GM06990 (cell line): ENCODE data around the gene CYBC1.

Experiments
- DNase-seq: peaks from one replicate; pipeline ENCODE4 v3.0.0-alpha.2; 2011; ENCODE audit not compliant: insufficient read length; ENCODE audit errors: extremely low read depth
- H3K27me3 ChIP-seq: replicated peaks from 2 replicates; pipeline ENCODE4 v1.6.0; 2011; ENCODE audit warnings: low read length; ENCODE audit not compliant: control insufficient read depth, insufficient read depth
- H3K36me3 ChIP-seq: 2 replicates; pipeline ENCODE4 v1.5.1; 2011; ENCODE audit warnings: low read length; ENCODE audit not compliant: control insufficient read depth, insufficient read depth
- H3K4me3 ChIP-seq: replicated peaks from 2 replicates; pipeline ENCODE4 v1.5.1; 2011; ENCODE audit warnings: low read depth, mild to moderate bottlenecking, control low read depth, low read length
- TF ChIP-seq, protein P1 (sequence below): IDR thresholded peaks from 2 replicates; pipeline ENCODE4 v1.5.1; 2011; ENCODE audit warnings: low read length, control low read depth, mild to moderate bottlenecking, inconsistent platforms; ENCODE audit not compliant: insufficient read depth, poor library complexity, severe bottlenecking

The CYBC1 gene

DNA sequence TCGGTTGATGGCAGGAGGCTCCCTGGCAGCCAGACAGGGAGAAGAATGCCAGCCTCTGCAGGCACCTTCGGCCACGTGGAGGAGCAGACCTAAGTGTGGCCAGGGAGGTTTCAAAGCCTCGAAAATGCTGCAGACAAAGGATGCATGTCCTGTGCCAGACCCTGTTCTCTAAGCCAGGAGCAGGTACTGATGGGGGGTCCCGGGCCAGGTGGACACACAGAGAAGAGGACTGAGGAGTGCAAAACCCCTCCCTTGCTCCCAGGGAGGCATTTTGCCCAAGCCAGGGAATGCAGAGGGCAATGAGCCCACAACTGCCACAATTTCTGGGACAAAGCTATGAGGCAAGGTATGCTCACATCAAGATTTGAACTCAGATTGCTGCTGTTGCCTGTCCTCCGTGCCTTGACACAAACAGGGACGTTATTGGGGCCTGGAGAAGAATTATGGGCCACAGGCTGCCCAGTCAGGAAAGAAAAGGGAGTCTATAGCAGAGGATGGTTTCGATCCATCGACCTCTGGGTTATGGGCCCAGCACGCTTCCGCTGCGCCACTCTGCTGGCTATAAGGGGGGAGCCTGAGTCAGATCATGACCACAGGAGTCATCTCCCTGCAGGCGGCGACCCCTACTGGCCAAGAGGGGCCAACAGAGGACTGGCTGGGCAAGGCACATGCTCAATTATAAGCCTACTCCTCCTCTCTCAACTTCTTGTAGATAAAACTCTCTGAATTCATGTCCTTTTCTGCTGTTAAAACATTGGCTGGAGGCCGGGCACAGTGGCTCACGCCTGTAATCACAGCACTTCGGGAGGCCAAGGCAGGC is 43.9 kb upstream of the CYBC1 start:
- Histone ChIP-seq H3K4me3 (no peak overlapping the region), H3K36me3 (no peaks in the 10 kb centered on the region), H3K27me3 (no peaks in the 10 kb centered on the region)
- TF ChIP-seq, protein P1, sequence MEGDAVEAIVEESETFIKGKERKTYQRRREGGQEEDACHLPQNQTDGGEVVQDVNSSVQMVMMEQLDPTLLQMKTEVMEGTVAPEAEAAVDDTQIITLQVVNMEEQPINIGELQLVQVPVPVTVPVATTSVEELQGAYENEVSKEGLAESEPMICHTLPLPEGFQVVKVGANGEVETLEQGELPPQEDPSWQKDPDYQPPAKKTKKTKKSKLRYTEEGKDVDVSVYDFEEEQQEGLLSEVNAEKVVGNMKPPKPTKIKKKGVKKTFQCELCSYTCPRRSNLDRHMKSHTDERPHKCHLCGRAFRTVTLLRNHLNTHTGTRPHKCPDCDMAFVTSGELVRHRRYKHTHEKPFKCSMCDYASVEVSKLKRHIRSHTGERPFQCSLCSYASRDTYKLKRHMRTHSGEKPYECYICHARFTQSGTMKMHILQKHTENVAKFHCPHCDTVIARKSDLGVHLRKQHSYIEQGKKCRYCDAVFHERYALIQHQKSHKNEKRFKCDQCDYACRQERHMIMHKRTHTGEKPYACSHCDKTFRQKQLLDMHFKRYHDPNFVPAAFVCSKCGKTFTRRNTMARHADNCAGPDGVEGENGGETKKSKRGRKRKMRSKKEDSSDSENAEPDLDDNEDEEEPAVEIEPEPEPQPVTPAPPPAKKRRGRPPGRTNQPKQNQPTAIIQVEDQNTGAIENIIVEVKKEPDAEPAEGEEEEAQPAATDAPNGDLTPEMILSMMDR = peak; percentile 99
- peak; percentile 90 for DNase-seq

DNA sequence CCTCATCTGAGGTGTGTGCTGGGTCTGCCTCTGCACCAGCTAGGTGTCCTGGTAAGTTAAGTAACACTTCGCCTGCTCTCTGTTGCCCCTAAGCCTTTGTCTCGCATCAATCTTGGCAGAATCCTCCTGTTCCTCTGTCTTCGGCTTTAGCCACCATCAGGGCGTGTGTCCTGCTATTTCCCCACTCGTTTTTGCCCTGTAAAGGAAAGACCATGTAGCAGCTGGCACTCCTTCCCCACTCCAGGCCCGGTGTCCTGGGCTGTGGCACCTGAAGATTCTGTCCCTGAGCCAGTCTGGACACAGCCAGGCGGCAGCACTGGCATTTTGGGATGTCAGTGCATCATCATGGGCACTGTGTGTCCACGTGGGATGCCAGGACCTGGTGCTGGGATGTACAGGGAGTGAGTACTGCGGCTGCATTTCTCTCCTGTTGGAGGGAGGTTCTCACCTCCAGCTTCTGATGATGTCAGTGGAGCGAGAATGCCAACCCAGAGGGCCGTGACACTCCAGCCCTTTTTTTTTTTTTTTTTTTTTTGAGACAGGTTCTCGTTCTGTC is 42.8 kb upstream of the CYBC1 start:
- no peak overlapping the region for H3K4me3 ChIP-seq
- H3K36me3 ChIP-seq = no peaks in the 10 kb centered on the region; the same call in 1 of the 2 replicates
- TF ChIP-seq, protein P1 = no peak
- no peaks in the 10 kb centered on the region for H3K27me3 ChIP-seq
- no peak for DNase-seq

DNA sequence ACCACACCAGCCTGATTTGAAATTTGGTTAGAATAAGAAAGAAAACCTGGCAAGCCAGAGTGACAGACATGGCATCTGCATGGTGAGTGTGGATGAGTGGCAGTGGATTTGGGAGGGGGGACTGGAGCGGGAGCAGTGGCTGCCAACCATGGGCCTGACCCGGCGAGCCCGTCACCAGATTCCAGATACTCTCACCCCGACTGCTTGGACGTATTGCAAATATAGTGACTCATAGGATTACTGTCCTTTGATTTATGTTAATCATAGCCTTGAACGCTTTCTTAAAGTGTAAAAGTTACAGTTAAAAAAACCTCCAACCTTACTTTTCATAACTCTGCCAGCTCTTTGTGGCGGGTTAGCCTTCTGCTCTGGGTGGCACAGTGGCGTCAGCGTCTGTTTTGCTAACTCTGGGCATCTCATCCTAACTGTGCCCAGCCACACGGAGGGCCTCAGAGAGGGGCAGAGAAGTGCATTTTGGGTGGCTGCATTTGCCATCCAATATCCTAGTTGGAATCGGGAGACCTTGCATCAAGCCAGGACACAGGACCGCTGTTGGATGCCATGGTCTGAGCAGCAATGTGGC is 42.2 kb upstream of the CYBC1 start:
- DNase-seq = no peak
- no peaks in the 10 kb centered on the region for H3K27me3 ChIP-seq
- H3K36me3 ChIP-seq = no peaks in the 10 kb centered on the region; the same call in 1 of the 2 replicates
- TF ChIP-seq, protein P1 = no peak
- no peak overlapping the region for H3K4me3 ChIP-seq

- Histone ChIP-seq H3K27me3 (no peaks in the 10 kb centered on the region), H3K36me3 (peaks cover 2% of the 10 kb centered on the region), H3K4me3 (no peak overlapping the region)
- TF ChIP-seq, protein P1 = no peak
- no peak for DNase-seq
Observed at GRCh38 chr17:82491533-82491932, 41.0 kb upstream of the CYBC1 start.

- no peak for DNase-seq
- TF ChIP-seq, protein P1 = no peak
- Histone ChIP-seq H3K36me3 (peaks cover 6% of the 10 kb centered on the region), H3K4me3 (no peak overlapping the region), H3K27me3 (no peaks in the 10 kb centered on the region)
Observed at GRCh38 chr17:82491196-82491530, 40.6 kb upstream of the CYBC1 start.
